GM19372 (cell line): ENCODE measurements around the gene KCNMB3.
"Not testable (repeated sequence)": the region's sequence is repeated elsewhere in the genome, so short reads cannot be mapped to it uniquely, and the experiment has no call there.

ENCODE experiments used
- ATAC-seq: cut with Tn5 transposase; IDR thresholded peaks from one replicate; pipeline ENCODE4 v1.9.1; 2021; ENCODE audit warnings: mild to moderate bottlenecking, low read depth, moderate library complexity; ENCODE audit not compliant: unreplicated experiment

KCNMB3 gene

GRCh38 chr3:179215550-179215949, 35.4 kb downstream of the KCNMB3 start:
- ATAC-seq = not testable (repeated sequence)

- no peak for ATAC-seq
Observed at GRCh38 chr3:179200790-179201189, 50.1 kb downstream of the KCNMB3 start.

- no peak for ATAC-seq
Observed at GRCh38 chr3:179196700-179197099, 54.2 kb downstream of the KCNMB3 start.

GRCh38 chr3:179196098-179196497, 54.8 kb downstream of the KCNMB3 start:
- peak; percentile 69 for ATAC-seq

- no peak for ATAC-seq
Observed at GRCh38 chr3:179194931-179195330, 56.0 kb downstream of the KCNMB3 start.
